ENCODE data around the gene TSC22D4.

The TSC22D4 gene

GRCh38 chr7:100476903-100477870 lies 1.8 kb downstream of the TSC22D4 start:
- in situ Hi-C loops (cut with MboI; ENCODE audit: low pct_unique_long_range_greater_than_20kb, low sequenced_read_pairs), result loop anchor here (10.0 kb wide), 1 partner anchor 68 kb away; no protein-coding TSS in a partner anchor

GRCh38 chr7:100476101-100476780 lies 2.8 kb downstream of the TSC22D4 start:
- in situ Hi-C loops (cut with MboI; ENCODE audit: low pct_unique_long_range_greater_than_20kb, low sequenced_read_pairs), result loop anchor here (10.0 kb wide), 1 partner anchor 69 kb away; no protein-coding TSS in a partner anchor
- no peak for DNase-seq

More at GRCh38 chr7:100476903-100477870, 1.8 kb downstream of the TSC22D4 start:
- peak; percentile 47 for DNase-seq

- no peak for DNase-seq
- in situ Hi-C loops (cut with MboI; ENCODE audit: low pct_unique_long_range_greater_than_20kb, low sequenced_read_pairs), result loop anchor here (10.0 kb wide), 1 partner anchor 69 kb away; no protein-coding TSS in a partner anchor
Observed at GRCh38 chr7:100475549-100475948, 3.5 kb downstream of the TSC22D4 start.

GRCh38 chr7:100472854-100473499 lies 6.0 kb downstream of the TSC22D4 start:
- in situ Hi-C loops (cut with MboI; ENCODE audit: low pct_unique_long_range_greater_than_20kb, low sequenced_read_pairs), result loop anchor here (10.0 kb wide), 1 partner anchor 72 kb away; no protein-coding TSS in a partner anchor
- DNase-seq, result no peak

- DNase-seq, result no peak
- in situ Hi-C loops (cut with MboI; ENCODE audit: low pct_unique_long_range_greater_than_20kb, low sequenced_read_pairs), result loop anchor here (10.0 kb wide), 1 partner anchor 73 kb away; no protein-coding TSS in a partner anchor
Observed at GRCh38 chr7:100472121-100472851, 6.7 kb downstream of the TSC22D4 start.

GRCh38 chr7:100471021-100471420 lies 8.0 kb downstream of the TSC22D4 start:
- no peak for DNase-seq
- in situ Hi-C loops (cut with MboI; ENCODE audit: low pct_unique_long_range_greater_than_20kb, low sequenced_read_pairs), result loop anchor here (10.0 kb wide), 1 partner anchor 74 kb away; no protein-coding TSS in a partner anchor

- DNase-seq, result peak; percentile 84
Observed at GRCh38 chr7:100469227-100470044, 9.6 kb downstream of the TSC22D4 start.

GRCh38 chr7:100467638-100468373 lies 11.2 kb downstream of the TSC22D4 start:
- no peak for DNase-seq
- in situ Hi-C loops (cut with MboI; ENCODE audit: low pct_unique_long_range_greater_than_20kb, low sequenced_read_pairs), result no loop called here

More at GRCh38 chr7:100469227-100470044, 9.6 kb downstream of the TSC22D4 start:
- in situ Hi-C loops (cut with MboI; ENCODE audit: low pct_unique_long_range_greater_than_20kb, low sequenced_read_pairs), result loop anchor here (10.0 kb wide), 1 partner anchor 75 kb away; no protein-coding TSS in a partner anchor

GRCh38 chr7:100466653-100467605 lies 12.1 kb downstream of the TSC22D4 start:
- in situ Hi-C loops (cut with MboI; ENCODE audit: low pct_unique_long_range_greater_than_20kb, low sequenced_read_pairs), result no loop called here
- DNase-seq, result no peak

GRCh38 chr7:100465702-100466311 lies 13.2 kb downstream of the TSC22D4 start:
- DNase-seq, result no peak
- in situ Hi-C loops (cut with MboI; ENCODE audit: low pct_unique_long_range_greater_than_20kb, low sequenced_read_pairs), result no loop called here

- in situ Hi-C loops (cut with MboI; ENCODE audit: low pct_unique_long_range_greater_than_20kb, low sequenced_read_pairs), result no loop called here
- no peak for DNase-seq
Observed at GRCh38 chr7:100465299-100465698, 13.7 kb downstream of the TSC22D4 start.

GRCh38 chr7:100464791-100465190 lies 14.2 kb downstream of the TSC22D4 start:
- in situ Hi-C loops (cut with MboI; ENCODE audit: low pct_unique_long_range_greater_than_20kb, low sequenced_read_pairs), result no loop called here
- DNase-seq, result no peak

GRCh38 chr7:100464210-100464660 lies 14.8 kb downstream of the TSC22D4 start, which contains the start of gene SPACDR:
SPACDR (minus strand) TSS chr7:100464260; CDS start chr7:100464025, 235 bp downstream.
- in situ Hi-C loops (cut with MboI; ENCODE audit: low pct_unique_long_range_greater_than_20kb, low sequenced_read_pairs), result no loop called here

GRCh38 chr7:100457033-100457432 lies 22.0 kb downstream of the TSC22D4 start:
- DNase-seq, result no peak
- in situ Hi-C loops (cut with MboI; ENCODE audit: low pct_unique_long_range_greater_than_20kb, low sequenced_read_pairs), result no loop called here

More at GRCh38 chr7:100464210-100464660, 14.8 kb downstream of the TSC22D4 start, which contains the start of gene SPACDR:
- DNase-seq, result no peak

GRCh38 chr7:100456562-100456961 lies 22.5 kb downstream of the TSC22D4 start:
- in situ Hi-C loops (cut with MboI; ENCODE audit: low pct_unique_long_range_greater_than_20kb, low sequenced_read_pairs), result no loop called here
- DNase-seq, result no peak
